Karpas-422 (cell line): ENCODE measurements around the gene GSTM2. TPM values are rescaled to one million over a fixed set of nuclear protein-coding genes. Genes with fewer than 3 reads are reported as not detected.
"Not testable (repeated sequence)": the region's sequence is repeated elsewhere in the genome, so short reads cannot be mapped to it uniquely, and the experiment has no call there.

ENCODE experiments used
- DNase-seq: peaks from one replicate; pipeline ENCODE4 v3.0.0-alpha.2; 2015
- H2AFZ ChIP-seq: fragments of 200-600 bp; sonication (generic); 2 replicates; pipeline ENCODE4 v1.6.1; 2014; ENCODE audit warnings: antibody characterized with exemption, low read length, mixed read lengths
- H3K27ac ChIP-seq: fragments of 200-600 bp; sonication (generic); 2 replicates; pipeline ENCODE4 v1.5.1; 2014; ENCODE audit warnings: mild to moderate bottlenecking, low read length, moderate library complexity
- H3K27me3 ChIP-seq: fragments of 200-600 bp; sonication (generic); 2 replicates; pipeline ENCODE4 v1.6.1; 2014; ENCODE audit warnings: low read length, mixed read lengths
- H3K36me3 ChIP-seq: fragments of 200-600 bp; sonication (generic); 2 replicates; pipeline ENCODE4 v1.6.1; 2014; ENCODE audit warnings: low read length, mixed read lengths; ENCODE audit not compliant: insufficient read depth
- H3K4me1 ChIP-seq: fragments of 200-600 bp; sonication (generic); 2 replicates; pipeline ENCODE4 v1.6.1; 2014; ENCODE audit warnings: mild to moderate bottlenecking, low read length, mixed read lengths
- H3K4me2 ChIP-seq: fragments of 200-600 bp; sonication (generic); 2 replicates; pipeline ENCODE4 v1.6.1; 2014; ENCODE audit warnings: low read length, low read depth, mild to moderate bottlenecking; ENCODE audit not compliant: poor library complexity, severe bottlenecking
- H3K4me3 ChIP-seq: fragments of 200-600 bp; sonication (generic); 2 replicates; pipeline ENCODE4 v1.5.1; 2014; ENCODE audit warnings: mild to moderate bottlenecking, antibody characterized with exemption, low read length, mixed read lengths
- H3K79me2 ChIP-seq: fragments of 200-600 bp; sonication (generic); 2 replicates; pipeline ENCODE4 v1.6.1; 2014; ENCODE audit warnings: mild to moderate bottlenecking, low read length, mixed read lengths
- H3K9ac ChIP-seq: fragments of 200-600 bp; sonication (generic); 2 replicates; pipeline ENCODE4 v1.6.0; 2014; ENCODE audit warnings: low read length
- H3K9me2 ChIP-seq: fragments of 200-600 bp; sonication (generic), shearing (Covaris generic); replicated peaks from 2 replicates; pipeline ENCODE4 v1.6.0; 2014; ENCODE audit warnings: mild to moderate bottlenecking, low read length, moderate library complexity; ENCODE audit not compliant: insufficient read depth
- H3K9me3 ChIP-seq: fragments of 300-700, 200-600 bp; sonication (generic); 2 replicates; pipeline ENCODE4 v1.6.1; 2014; ENCODE audit warnings: low read length, mixed read lengths
- H4K20me1 ChIP-seq: fragments of 200-600 bp; sonication (generic); 2 replicates; pipeline ENCODE4 v1.6.1; 2014; ENCODE audit warnings: mild to moderate bottlenecking, antibody characterized with exemption, low read length, low read depth; ENCODE audit not compliant: insufficient read depth
- total RNA-seq: library from RNA; depleted of rRNA; stranded (reverse); fragments of >200 nt; shearing (Covaris generic); gene quantifications from 2 replicates; pipeline ENCODE4 v1.2.3, GENCODE V29; 2014; ENCODE audit warnings: low replicate concordance

GSTM2 gene
- total RNA-seq, 1 experiment from 2014 or later: 7.3 TPM

- Histone ChIP-seq H3K9me3 (no peaks in the 10 kb centered on the region), H3K9me2 (no peaks in the 10 kb centered on the region), H3K4me2 (no peak overlapping the region), H3K27ac (no peak overlapping the region), H3K27me3 (no peaks in the 10 kb centered on the region), H3K4me1 (no peaks in the 10 kb centered on the region), H2AFZ (no peak overlapping the region), H4K20me1 (no peaks in the 10 kb centered on the region), H3K9ac (no peak overlapping the region), H3K79me2 (no peaks in the 10 kb centered on the region), H3K36me3 (no peaks in the 10 kb centered on the region), H3K4me3 (no peak overlapping the region)
- peak; percentile 55 for DNase-seq
Measured at GRCh38 chr1:109704173-109704572, 36.3 kb downstream of the GSTM2 start.

GRCh38 chr1:109705411-109705810 is 37.6 kb downstream of the GSTM2 start:
- Histone ChIP-seq H3K9ac (no peak overlapping the region), H3K9me2 (no peaks in the 10 kb centered on the region), H3K4me2 (no peak overlapping the region), H3K36me3 (no peaks in the 10 kb centered on the region; the same call in 1 of the 2 replicates), H3K27ac (no peak overlapping the region), H3K27me3 (no peaks in the 10 kb centered on the region), H2AFZ (no peak overlapping the region), H3K4me3 (no peak overlapping the region), H3K9me3 (no peaks in the 10 kb centered on the region), H4K20me1 (no peaks in the 10 kb centered on the region), H3K4me1 (no peaks in the 10 kb centered on the region), H3K79me2 (no peaks in the 10 kb centered on the region)
- DNase-seq: no peak

GRCh38 chr1:109708949-109709348 is 41.1 kb downstream of the GSTM2 start:
- not testable (repeated sequence) for H3K4me1 ChIP-seq, H3K27me3 ChIP-seq, H3K9ac ChIP-seq, H2AFZ ChIP-seq, H3K4me3 ChIP-seq, H3K9me3 ChIP-seq, H3K27ac ChIP-seq, H4K20me1 ChIP-seq, H3K79me2 ChIP-seq, H3K9me2 ChIP-seq, DNase-seq, H3K4me2 ChIP-seq, H3K36me3 ChIP-seq

- H3K9ac ChIP-seq, H4K20me1 ChIP-seq, H3K4me2 ChIP-seq, H3K27ac ChIP-seq, H2AFZ ChIP-seq, H3K79me2 ChIP-seq, H3K27me3 ChIP-seq, DNase-seq, H3K36me3 ChIP-seq, H3K4me1 ChIP-seq, H3K4me3 ChIP-seq, H3K9me3 ChIP-seq, H3K9me2 ChIP-seq: not testable (repeated sequence)
Measured at GRCh38 chr1:109709822-109710221, 42.0 kb downstream of the GSTM2 start.

GRCh38 chr1:109711593-109712320 is 43.9 kb downstream of the GSTM2 start, which contains the start of gene GSTM5:
GSTM5 (plus strand) TSS chr1:109712251; CDS start chr1:109712313, 62 bp downstream.
- H3K9me2 ChIP-seq, H3K4me3 ChIP-seq, H3K36me3 ChIP-seq, H3K27ac ChIP-seq, H4K20me1 ChIP-seq, DNase-seq, H3K9me3 ChIP-seq, H3K4me2 ChIP-seq, H2AFZ ChIP-seq, H3K9ac ChIP-seq, H3K4me1 ChIP-seq, H3K27me3 ChIP-seq, H3K79me2 ChIP-seq: not testable (repeated sequence)

- Histone ChIP-seq H4K20me1 (no peaks in the 10 kb centered on the region), H2AFZ (no peak overlapping the region), H3K9ac (no peak overlapping the region), H3K27me3 (no peaks in the 10 kb centered on the region), H3K4me3 (no peak overlapping the region), H3K36me3 (no peaks in the 10 kb centered on the region; the same call in 1 of the 2 replicates), H3K79me2 (no peaks in the 10 kb centered on the region), H3K4me1 (no peaks in the 10 kb centered on the region), H3K9me3 (no peaks in the 10 kb centered on the region), H3K9me2 (no peaks in the 10 kb centered on the region), H3K4me2 (no peak overlapping the region), H3K27ac (no peak overlapping the region)
- DNase-seq: no peak
Measured at GRCh38 chr1:109712321-109712864, 44.5 kb downstream of the GSTM2 start.

GRCh38 chr1:109713636-109714035 is 45.8 kb downstream of the GSTM2 start:
- Histone ChIP-seq H3K4me3 (no peak overlapping the region), H3K27me3 (no peaks in the 10 kb centered on the region), H3K27ac (no peak overlapping the region), H4K20me1 (no peaks in the 10 kb centered on the region), H3K79me2 (no peaks in the 10 kb centered on the region), H3K9me3 (no peaks in the 10 kb centered on the region), H3K36me3 (no peaks in the 10 kb centered on the region; the same call in 1 of the 2 replicates), H2AFZ (no peak overlapping the region), H3K9me2 (no peaks in the 10 kb centered on the region), H3K4me2 (no peak overlapping the region), H3K4me1 (peaks cover 2% of the 10 kb centered on the region), H3K9ac (no peak overlapping the region)
- DNase-seq: no peak

GRCh38 chr1:109714661-109715372 is 47.0 kb downstream of the GSTM2 start:
- no peak overlapping the region for H3K4me2 ChIP-seq
- peak; percentile 32 for DNase-seq
- no peak overlapping the region for H2AFZ ChIP-seq
- H3K4me3 ChIP-seq: no peak overlapping the region
- no peaks in the 10 kb centered on the region for H3K9me2 ChIP-seq
- no peak overlapping the region for H3K27ac ChIP-seq
- no peaks in the 10 kb centered on the region for H3K27me3 ChIP-seq
- H3K9me3 ChIP-seq: no peaks in the 10 kb centered on the region
- H3K36me3 ChIP-seq: no peaks in the 10 kb centered on the region
- no peaks in the 10 kb centered on the region for H3K79me2 ChIP-seq
- H4K20me1 ChIP-seq: no peaks in the 10 kb centered on the region
- H3K9ac ChIP-seq: no peak overlapping the region
- peaks cover 14% of the 10 kb centered on the region for H3K4me1 ChIP-seq
